Measurements from ENCODE around the gene SIRT7. TPM values are rescaled to one million over a fixed set of nuclear protein-coding genes. Genes with fewer than 3 reads are reported as not detected.

SIRT7 gene
- total RNA-seq, 1 experiment from 2014 or later: 78.3 TPM

DNA sequence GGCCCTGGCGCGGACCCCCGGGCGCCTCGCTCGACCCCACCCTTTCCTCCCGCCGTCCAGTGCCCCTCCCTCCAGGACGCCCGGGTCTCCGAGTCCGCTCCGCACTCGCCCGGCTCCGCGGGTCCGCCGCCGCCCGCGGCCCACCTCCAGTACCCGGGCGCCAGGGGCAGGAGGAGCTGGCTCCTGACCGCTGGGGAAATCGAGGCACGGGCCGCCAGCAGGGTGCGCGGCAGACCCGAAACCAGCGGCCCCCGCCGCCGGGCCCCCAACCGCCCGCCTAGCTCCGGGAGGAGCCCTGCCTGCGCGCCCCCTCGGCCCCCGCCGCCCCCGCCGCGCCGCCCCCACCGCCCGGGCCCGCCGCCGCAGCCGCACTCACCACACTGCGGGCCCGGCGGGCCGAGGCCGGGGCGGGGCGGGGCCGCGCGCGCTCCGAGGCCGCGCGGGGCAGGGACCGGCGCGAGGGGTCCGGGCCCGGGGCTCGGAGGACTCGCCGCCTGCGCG lies 9.2 kb upstream of the SIRT7 start:
- peaks cover 40% of the 10 kb centered on the region for H3K79me2 ChIP-seq (ENCODE audit: low read depth)
- H3K9me2 ChIP-seq (ENCODE audit: insufficient read depth): no peaks in the 10 kb centered on the region
- TF ChIP-seq CTCF (conservative IDR thresholded peaks at IDR 0.05) (no peak), EZH2 (IDR thresholded peaks at IDR 0.05; ENCODE audit: low read depth) (no peak)
- H3K4me3 ChIP-seq: peak overlapping the region; percentile 54; the same call in 1 of the 2 replicates
- DNase-seq: no peak
- ChIA-PET POLR2A (ENCODE audit: unreplicated experiment) (interaction anchor here (0.5 to 1.6 kb wide), 3 partner anchors 10 to 268 kb away, joined by 4 to 16 read pairs (median 8); partner anchors contain the start of gene PCYT2), CTCF (interaction anchor here (0.5 to 1.1 kb wide), 3 partner anchors 13 to 93 kb away, joined by 3 to 7 read pairs (median 3); no protein-coding TSS in a partner anchor)
- H3K36me3 ChIP-seq (ENCODE audit: low read depth): no peaks in the 10 kb centered on the region
- peaks cover 18% of the 10 kb centered on the region; the same call in 1 of the 2 replicates for H3F3A ChIP-seq (ENCODE audit: insufficient read depth, low read depth)
- H3K27me3 ChIP-seq (ENCODE audit: insufficient read depth, low read depth): no peaks in the 10 kb centered on the region
- BruUV-seq (replicated peaks): no TSS peak
- H4K20me1 ChIP-seq (ENCODE audit: insufficient read depth): peaks cover 10% of the 10 kb centered on the region; the same call in 1 of the 2 replicates
- no peak overlapping the region for H2AFZ ChIP-seq
- H3K9me3 ChIP-seq (ENCODE audit: insufficient read depth, low read depth): no peaks in the 10 kb centered on the region
- intact Hi-C loops (cut with micrococcal nuclease; ENCODE audit: unreplicated experiment): loop anchor here (2.0 to 5.0 kb wide), 2 partner anchors 54 to 60 kb away; no protein-coding TSS in a partner anchor
- H3K27ac ChIP-seq: peak overlapping the region; percentile 87
- peaks cover 34% of the 10 kb centered on the region for H3K4me1 ChIP-seq (replicated peaks; ENCODE audit: insufficient read depth)
- peak overlapping the region; percentile 86 for H3K4me2 ChIP-seq

DNA sequence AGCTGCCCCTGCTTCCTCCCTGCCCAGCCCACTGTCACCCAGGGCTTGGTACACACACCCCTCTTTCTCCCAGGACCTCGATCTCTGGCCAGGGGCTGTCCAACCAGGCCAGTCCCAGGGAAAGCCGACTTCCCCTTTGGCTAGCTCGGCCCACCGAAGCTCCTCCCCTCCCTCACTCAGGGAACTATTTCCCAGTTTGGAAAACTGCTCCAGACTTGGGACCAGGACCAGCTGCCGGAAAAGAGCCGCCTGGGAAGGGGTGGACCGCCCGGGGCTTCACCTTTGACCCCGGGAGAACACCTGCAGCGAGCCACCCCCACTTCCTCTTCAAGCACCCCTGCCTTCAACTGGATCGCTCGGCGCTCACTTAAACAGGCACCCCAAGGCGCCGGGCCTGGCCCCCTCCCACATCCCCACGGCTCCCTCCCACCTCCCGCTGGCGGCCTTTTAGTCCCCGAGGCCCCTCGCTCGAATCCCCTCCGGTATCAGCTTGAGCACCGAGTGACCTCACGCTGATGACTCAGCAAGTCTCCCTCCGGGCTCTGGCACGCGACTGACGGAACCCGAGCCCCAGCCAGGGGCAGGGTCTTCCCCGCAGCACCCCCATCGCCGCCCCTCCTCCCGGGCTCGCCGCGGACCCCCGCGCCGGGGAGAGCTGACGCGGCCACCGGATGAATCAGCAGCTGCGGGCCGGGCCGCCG lies 8.6 kb upstream of the SIRT7 start:
- CTCF ChIA-PET: interaction anchor here (0.6 to 1.1 kb wide), 3 partner anchors 9 to 33 kb away, joined by 3 read pairs; no protein-coding TSS in a partner anchor
- intact Hi-C loops (cut with micrococcal nuclease; ENCODE audit: unreplicated experiment): loop anchor here (1.0 to 5.0 kb wide), 4 partner anchors 8 to 59 kb away; partner anchors contain the start of gene SIRT7
- peaks cover 46% of the 10 kb centered on the region for H3K79me2 ChIP-seq (ENCODE audit: low read depth)

More for the DNA sequence above, 8.6 kb upstream of the SIRT7 start:
- POLR2A ChIA-PET (ENCODE audit: unreplicated experiment): interaction anchor here (0.7 to 1.6 kb wide), 5 partner anchors 9 to 374 kb away, joined by 3 to 11 read pairs (median 3); partner anchors contain the start of gene FAAP100
- DNase-seq: peak; percentile 75 to 91
- Histone ChIP-seq H3K4me1 (replicated peaks; ENCODE audit: insufficient read depth) (peaks cover 40% of the 10 kb centered on the region), H3K4me2 (peak overlapping the region; percentile 86), H3K27ac (peak overlapping the region; percentile 87), H3K4me3 (peak overlapping the region; percentile 54), H3K36me3 (ENCODE audit: low read depth) (no peaks in the 10 kb centered on the region), H3F3A (ENCODE audit: insufficient read depth, low read depth) (peaks cover 18% of the 10 kb centered on the region; the same call in 1 of the 2 replicates), H3K27me3 (ENCODE audit: insufficient read depth, low read depth) (no peaks in the 10 kb centered on the region), H3K9me2 (ENCODE audit: insufficient read depth) (no peaks in the 10 kb centered on the region), H3K9me3 (ENCODE audit: insufficient read depth, low read depth) (no peaks in the 10 kb centered on the region), H4K20me1 (ENCODE audit: insufficient read depth) (peaks cover 14% of the 10 kb centered on the region), H2AFZ (no peak overlapping the region)
- TF ChIP-seq EZH2 (IDR thresholded peaks at IDR 0.05; ENCODE audit: low read depth) (no peak), CTCF (conservative IDR thresholded peaks at IDR 0.05) (no peak)
- BruUV-seq (replicated peaks): TSS peak; percentile 21
